ENCODE measurements around the gene ADARB1. TPM values are rescaled to one million over a fixed set of nuclear protein-coding genes. Genes with fewer than 3 reads are reported as not detected.

The ADARB1 gene
- total RNA-seq, 1 experiment from 2014 or later = 15.8 TPM

GRCh38 chr21:45128613-45129188 is 54.3 kb downstream of the ADARB1 start:
- no peaks in the 10 kb centered on the region for H3K79me2 ChIP-seq (ENCODE audit: insufficient read depth, low read length)
- H3K4ac ChIP-seq (ENCODE audit: low read depth, low read length) = no peak overlapping the region
- H3K18ac ChIP-seq (ENCODE audit: insufficient read length, low read depth, low read length) = no peak overlapping the region
- H2BK12ac ChIP-seq (ENCODE audit: insufficient read length, low read depth, low read length) = no peak overlapping the region
- H3T11ph ChIP-seq (ENCODE audit: low read length) = no peak overlapping the region
- WGBS (ENCODE audit: extremely low coverage, insufficient read length, low lambda C conversion rate) = no CpG with 5 or more reads among the region's 9 CpGs
- no peaks in the 10 kb centered on the region for H3K23me2 ChIP-seq (ENCODE audit: insufficient read length, low read depth, low read length, poor library complexity, severe bottlenecking)
- H3K79me1 ChIP-seq (ENCODE audit: insufficient read depth, low read depth, low read length, poor library complexity, severe bottlenecking) = no peaks in the 10 kb centered on the region
- no peaks in the 10 kb centered on the region for H4K20me1 ChIP-seq (ENCODE audit: control insufficient read depth, insufficient read depth, insufficient read length)
- no peak overlapping the region for H4K8ac ChIP-seq (replicated peaks; ENCODE audit: insufficient read length, low read depth, low read length)
- peak; percentile 90 for TF ChIP-seq CTCF (conservative IDR thresholded peaks at IDR 0.05)
- H3K4me2 ChIP-seq (ENCODE audit: insufficient read depth, insufficient read length, low read length) = no peak overlapping the region
- no peaks in the 10 kb centered on the region; the same call in 1 of the 2 replicates for H3K27me3 Mint-ChIP-seq (ENCODE audit: low read depth)
- H3K27me3 ChIP-seq (ENCODE audit: insufficient read depth, low read length) = no peaks in the 10 kb centered on the region
- no peaks in the 10 kb centered on the region for H3K9me3 ChIP-seq (ENCODE audit: control insufficient read depth, low read depth, low read length)
- no peak overlapping the region for H3K27ac Mint-ChIP-seq
- no peaks in the 10 kb centered on the region for H3K4me1 ChIP-seq (ENCODE audit: insufficient read depth, low read length)
- H3K9ac ChIP-seq (ENCODE audit: extremely low read depth, insufficient read length, low read length) = no peak overlapping the region
- no peaks in the 10 kb centered on the region for H3K9me3 Mint-ChIP-seq
- no peak overlapping the region for H3K14ac ChIP-seq (ENCODE audit: insufficient read depth, low read length)
- peaks cover 0 to 5% of the 10 kb centered on the region in 2 experiments; a peak in 2 of 4 replicates for H3K4me1 Mint-ChIP-seq
- no peak overlapping the region for H2BK20ac ChIP-seq (ENCODE audit: low read depth, low read length, poor library complexity, severe bottlenecking)
- no peak overlapping the region for H2BK15ac ChIP-seq (ENCODE audit: low read depth, low read length)
- DNase-seq = peak; percentile 63
- no peak overlapping the region for H2BK5ac ChIP-seq (ENCODE audit: insufficient read length, low read length)
- peak overlapping the region in 1 of 2 experiments; percentile 27; a peak in 2 of 5 replicates for H3K4me3 Mint-ChIP-seq
- H3K56ac ChIP-seq (ENCODE audit: insufficient read length, low read depth, low read length) = no peak overlapping the region
- no peak overlapping the region for H2AK5ac ChIP-seq (ENCODE audit: insufficient read length, low read length)
- no peak overlapping the region for H2AFZ ChIP-seq (ENCODE audit: low read length)
- no peak overlapping the region for H3K23ac ChIP-seq (ENCODE audit: insufficient read length, low read depth, low read length)
- no peak overlapping the region for H3K27ac ChIP-seq (ENCODE audit: insufficient read length, low read depth, low read length)
- no peak overlapping the region for H4K91ac ChIP-seq (ENCODE audit: insufficient read length, low read depth, low read length)
- H3K36me3 Mint-ChIP-seq (ENCODE audit: insufficient read depth in 1 of 3, low read depth in 3 of 3) = no peaks in the 10 kb centered on the region
- H2BK120ac ChIP-seq (ENCODE audit: low read depth, low read length, poor library complexity, severe bottlenecking) = no peak overlapping the region
- no peak overlapping the region for H4K5ac ChIP-seq (ENCODE audit: insufficient read length, low read depth, low read length)
